Measurements from ENCODE around the gene FCGR2B.
A peak's percentile ranks its signal among the peaks of the same experiment; 100 is the strongest.
"Not testable (repeated sequence)": the region's sequence is repeated elsewhere in the genome, so short reads cannot be mapped to it uniquely, and the experiment has no call there.

FCGR2B gene

DNA sequence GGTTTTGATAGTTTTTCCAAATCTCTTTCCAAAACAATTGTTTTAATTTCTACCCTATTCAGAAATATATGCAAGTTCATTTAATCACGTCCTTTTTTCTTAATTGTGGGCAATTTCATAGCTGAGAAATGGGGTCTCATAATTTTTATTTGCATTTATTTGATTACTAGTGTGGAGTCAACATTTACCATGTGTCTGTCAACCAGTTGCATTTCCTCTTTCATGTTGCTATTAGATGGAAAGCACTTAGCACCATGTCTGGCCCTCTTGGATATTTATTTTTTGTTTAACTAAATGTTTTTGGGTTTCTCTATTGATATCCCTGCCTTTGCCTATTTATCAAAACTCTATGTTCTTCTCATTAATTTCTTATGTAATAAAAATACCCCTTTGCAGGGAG is 18.1 kb upstream of the FCGR2B start:
- DNase-seq (ENCODE audit: low read depth, low spot score), result not testable (repeated sequence)

DNA sequence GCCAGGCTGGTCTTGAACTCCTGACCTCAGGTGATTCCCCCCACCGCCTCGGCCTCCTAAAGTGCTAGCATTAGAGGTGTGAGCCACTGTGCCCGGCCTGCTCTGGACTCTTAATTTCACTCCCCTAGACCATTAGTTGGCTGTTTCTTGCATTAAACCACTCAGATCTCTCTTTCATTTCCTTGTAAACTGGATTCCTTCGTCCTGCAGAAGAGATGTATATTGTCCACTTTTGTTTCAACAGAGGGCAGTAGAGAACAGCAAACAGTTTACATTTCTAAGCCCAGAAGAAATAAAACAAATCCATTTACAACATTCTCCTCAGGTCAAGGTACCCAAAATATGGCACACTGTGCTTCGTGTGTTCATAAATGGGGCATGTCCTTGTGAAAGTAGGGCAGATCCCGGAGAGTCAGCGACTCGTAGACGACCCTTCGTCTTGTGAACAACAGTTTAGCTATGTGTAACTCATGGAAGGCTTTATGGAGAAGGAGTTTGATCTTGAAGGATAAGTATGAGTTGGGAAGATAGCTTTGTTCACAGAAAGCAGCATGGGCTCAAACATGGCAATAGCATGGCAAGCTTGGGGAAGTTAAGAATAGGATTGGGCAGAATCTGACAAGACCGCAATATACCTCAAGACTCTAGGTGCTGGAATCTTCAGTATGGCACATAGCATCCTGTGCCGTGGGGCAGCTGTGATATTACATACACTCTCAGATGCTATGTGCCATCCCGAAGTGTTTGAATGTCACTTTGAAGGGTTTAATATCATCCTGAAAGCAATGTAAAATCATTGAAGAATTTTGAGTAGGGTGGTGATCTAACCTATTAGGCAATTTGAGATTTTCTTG is 15.2 kb upstream of the FCGR2B start:
- H3K27ac ChIP-seq, result not testable (repeated sequence)
- DNase-seq (ENCODE audit: low read depth, low spot score), result peak; percentile 2

More for the DNA sequence above, 18.1 kb upstream of the FCGR2B start:
- H3K27ac ChIP-seq, result not testable (repeated sequence)

DNA sequence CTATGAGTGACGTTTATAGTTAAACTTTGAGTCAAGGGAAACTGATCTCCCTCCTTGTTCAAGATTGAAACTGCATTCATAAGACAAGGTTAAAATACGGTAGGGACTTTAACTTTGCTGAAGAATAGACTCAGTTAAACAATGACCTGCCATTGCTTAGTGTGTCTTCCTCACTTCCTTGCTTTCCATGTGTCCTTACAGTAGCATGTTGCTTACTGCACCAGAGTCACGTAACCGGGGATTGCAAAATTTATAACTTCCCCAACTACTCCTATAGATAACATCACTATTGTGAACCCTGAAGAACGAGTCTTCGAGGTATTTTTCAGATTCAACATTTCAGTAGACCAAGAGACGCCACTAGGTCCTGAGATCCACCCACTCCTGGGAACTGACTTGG is 9.4 kb upstream of the FCGR2B start:
- not testable (repeated sequence) for H3K27ac ChIP-seq; DNase-seq (ENCODE audit: low read depth, low spot score)

DNA sequence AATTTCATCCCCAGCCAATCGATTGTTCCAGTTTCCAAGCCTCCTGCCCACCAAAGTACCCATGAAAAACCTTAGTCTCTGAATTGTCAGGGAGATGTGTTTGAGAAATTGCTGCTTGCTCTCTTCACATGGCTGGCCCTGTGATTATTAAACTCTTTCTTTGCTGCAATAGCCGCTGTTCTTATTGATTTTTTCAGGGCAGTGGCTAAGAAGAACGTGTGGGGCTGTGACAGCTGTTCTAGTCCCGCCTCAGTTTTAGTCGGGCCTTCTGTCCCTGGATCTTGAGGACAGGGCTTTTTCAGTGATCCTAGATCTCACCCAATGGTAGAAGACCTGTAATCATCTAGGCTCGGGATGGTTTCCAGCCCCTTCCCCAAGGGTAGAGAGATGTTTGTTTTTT is 9.0 kb upstream of the FCGR2B start:
- not testable (repeated sequence) for H3K27ac ChIP-seq; DNase-seq (ENCODE audit: low read depth, low spot score)

GRCh38 chr1:161658524-161658923 is 4.4 kb upstream of the FCGR2B start:
- H3K27ac ChIP-seq; DNase-seq (ENCODE audit: low read depth, low spot score): not testable (repeated sequence)

DNA sequence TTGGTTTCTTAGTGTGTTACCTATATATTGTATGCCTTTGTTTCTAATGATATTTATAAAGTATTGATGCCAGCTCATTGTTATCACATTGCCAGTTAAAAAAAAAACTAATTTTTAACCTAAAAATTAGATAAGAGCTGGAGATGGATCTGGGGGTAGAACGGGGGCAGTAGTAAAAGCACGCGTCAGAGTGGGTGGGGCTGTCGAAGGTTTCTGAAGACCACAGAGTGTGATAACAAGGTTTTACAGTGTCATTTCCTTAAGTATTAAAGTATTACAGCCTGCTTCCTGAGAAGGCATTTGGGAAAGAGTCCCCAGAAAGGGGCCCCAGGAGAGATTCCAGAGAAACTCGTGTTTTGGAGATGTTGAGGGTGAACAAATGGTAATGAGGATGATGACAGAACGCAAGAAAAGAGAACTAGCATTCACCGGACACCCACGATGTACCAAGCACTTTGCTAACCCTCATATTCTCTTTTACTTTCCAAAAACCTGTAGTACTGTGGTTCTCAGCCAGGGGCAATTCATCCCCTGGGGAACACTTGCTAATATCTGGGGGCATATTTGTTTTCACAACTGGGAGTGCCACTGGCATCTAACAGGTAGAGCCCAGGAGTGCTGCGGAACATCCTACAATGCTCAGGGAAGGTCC is 1.2 kb upstream of the FCGR2B start:
- H3K27ac ChIP-seq; DNase-seq (ENCODE audit: low read depth, low spot score): not testable (repeated sequence)

DNA sequence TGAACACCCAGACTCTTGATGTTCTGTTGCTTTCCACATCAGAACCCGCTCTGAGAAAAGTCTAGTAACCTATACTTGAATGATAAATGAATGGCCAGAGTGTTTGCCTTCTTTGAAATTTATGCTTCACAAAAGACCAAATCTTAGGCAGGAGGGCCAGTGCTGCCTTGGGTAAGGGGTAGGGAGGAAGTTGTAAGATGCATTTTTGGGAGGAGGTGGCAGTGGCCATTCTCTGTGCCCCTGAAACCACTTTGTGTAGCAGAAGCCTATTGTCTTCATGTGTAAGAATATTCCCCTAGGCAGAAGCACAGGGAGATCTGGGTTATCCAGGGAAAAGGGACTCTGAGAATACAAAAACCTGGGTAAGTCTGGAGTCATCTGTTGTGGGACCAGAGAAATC is 626 bp downstream of the FCGR2B start:
- DNase-seq (ENCODE audit: low read depth, low spot score); H3K27ac ChIP-seq: not testable (repeated sequence)

DNA sequence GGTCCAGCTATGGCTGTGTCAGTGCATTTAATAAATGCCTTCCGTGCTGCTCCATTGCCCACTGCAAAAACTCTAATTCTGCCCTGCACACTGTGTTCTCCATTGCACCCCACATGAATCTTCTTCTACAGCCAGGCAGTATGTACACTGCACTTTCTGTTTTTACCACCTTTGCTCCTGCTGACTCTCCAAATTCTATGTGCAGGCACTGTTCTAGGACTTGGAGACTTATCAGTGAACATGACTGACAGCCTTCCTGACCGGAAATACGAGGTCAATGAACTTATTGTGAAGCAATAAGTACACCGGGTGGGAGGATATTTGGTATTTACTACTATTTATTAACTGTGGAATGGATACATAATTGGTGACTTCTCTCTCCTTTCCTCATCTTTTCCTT is 1.7 kb downstream of the FCGR2B start:
- DNase-seq (ENCODE audit: low read depth, low spot score); H3K27ac ChIP-seq: not testable (repeated sequence)

DNA sequence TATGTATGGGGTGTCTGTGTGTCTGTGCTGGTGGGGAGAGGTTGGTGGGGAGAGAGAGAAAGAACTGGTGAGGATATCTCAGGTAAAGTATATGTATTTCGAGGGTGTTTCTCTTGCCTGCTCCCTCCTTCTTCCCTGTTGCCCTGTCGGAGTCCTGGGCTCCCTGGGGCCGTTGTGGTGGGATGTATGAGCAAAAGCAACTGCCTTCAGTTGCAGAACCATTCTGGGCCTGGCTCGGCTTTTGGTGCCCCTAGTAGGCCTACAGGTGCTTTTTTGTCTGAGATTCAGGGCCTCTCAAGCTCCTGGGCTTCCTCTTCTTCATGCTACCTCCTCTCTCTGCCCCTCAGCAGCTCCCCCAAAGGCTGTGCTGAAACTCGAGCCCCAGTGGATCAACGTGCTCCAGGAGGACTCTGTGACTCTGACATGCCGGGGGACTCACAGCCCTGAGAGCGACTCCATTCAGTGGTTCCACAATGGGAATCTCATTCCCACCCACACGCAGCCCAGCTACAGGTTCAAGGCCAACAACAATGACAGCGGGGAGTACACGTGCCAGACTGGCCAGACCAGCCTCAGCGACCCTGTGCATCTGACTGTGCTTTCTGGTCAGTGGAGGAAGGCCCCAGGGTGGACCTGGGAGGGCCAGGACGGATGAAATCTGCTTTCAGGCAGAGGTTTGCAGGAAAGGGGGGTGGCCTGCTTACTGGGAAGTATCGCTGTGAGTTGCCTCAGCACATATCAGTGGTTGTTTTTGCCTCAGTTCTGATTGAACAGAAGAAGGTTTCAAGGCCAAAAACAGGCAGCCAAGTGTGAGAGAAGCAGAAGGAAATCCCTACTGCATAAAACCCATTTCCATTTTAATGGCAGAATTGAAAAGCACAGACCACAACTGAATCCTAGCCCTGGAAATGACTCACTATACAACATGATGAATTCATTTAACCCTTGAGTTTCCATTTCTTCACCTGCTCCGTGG is 8.4 kb downstream of the FCGR2B start:
- not testable (repeated sequence) for DNase-seq (ENCODE audit: low read depth, low spot score); H3K27ac ChIP-seq

DNA sequence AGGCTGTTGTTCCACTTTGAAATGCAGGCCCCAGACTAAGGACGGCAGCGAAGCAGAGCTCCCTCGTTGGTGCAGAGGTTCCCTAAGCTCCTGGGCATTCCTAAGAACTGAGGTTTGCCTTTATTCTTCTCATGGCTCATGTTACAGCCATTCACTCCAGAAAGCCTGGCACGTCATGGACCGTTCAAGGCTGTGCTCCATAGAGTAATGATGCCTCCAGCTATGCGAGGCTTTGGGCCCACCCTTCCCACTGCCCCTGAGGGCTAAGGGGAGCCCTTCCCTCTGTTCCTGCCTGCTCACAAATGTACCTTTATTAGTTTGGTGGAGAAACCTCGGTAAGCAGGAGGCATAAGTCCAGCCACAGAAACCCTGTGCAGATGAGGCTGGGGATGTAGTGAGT is 10.5 kb downstream of the FCGR2B start:
- not testable (repeated sequence) for DNase-seq (ENCODE audit: low read depth, low spot score)

GRCh38 chr1:161674447-161674846 is 11.5 kb downstream of the FCGR2B start:
- H3K27ac ChIP-seq; DNase-seq (ENCODE audit: low read depth, low spot score): not testable (repeated sequence)

More for the DNA sequence above, 10.5 kb downstream of the FCGR2B start:
- H3K27ac ChIP-seq, result not testable (repeated sequence)

DNA sequence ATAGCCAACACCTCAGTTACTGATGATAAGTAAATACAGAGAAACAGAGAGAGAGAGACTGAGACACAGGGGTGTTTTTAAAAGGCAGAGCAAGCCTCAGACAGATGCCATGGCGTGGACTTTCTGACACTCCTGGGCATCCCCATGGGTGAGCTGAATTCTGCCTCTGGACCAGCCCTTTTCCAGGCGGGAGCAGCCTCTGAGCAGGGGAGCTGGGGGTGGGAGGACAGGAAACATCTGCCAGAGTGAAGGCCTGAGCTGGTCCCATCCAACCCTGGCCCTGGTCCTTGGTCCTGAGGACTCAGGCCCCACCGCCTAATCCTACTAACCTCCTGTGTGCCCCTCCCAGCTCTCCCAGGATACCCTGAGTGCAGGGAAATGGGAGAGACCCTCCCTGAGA is 12.0 kb downstream of the FCGR2B start:
- not testable (repeated sequence) for H3K27ac ChIP-seq; DNase-seq (ENCODE audit: low read depth, low spot score)

DNA sequence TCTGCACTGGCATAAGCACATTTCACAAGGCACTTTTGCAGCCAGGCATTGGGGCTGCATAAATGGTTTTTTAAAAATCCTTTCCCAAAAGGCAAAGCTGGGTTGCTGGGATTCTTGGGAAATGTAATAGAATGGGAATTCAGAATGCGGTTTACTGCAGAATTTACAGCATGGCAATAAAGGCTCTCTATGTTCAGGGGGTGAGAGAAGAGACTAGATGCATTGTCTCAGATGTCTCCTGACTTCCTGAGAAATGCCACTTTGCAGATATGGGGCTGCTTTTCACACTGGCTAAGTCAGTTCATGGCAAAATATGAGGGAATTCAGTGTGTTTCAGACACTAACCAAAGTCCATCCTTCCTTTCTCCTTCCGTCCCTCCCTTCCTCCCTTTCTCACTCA is 13.5 kb downstream of the FCGR2B start:
- no peak overlapping the region for H3K27ac ChIP-seq
- DNase-seq (ENCODE audit: low read depth, low spot score), result no peak

DNA sequence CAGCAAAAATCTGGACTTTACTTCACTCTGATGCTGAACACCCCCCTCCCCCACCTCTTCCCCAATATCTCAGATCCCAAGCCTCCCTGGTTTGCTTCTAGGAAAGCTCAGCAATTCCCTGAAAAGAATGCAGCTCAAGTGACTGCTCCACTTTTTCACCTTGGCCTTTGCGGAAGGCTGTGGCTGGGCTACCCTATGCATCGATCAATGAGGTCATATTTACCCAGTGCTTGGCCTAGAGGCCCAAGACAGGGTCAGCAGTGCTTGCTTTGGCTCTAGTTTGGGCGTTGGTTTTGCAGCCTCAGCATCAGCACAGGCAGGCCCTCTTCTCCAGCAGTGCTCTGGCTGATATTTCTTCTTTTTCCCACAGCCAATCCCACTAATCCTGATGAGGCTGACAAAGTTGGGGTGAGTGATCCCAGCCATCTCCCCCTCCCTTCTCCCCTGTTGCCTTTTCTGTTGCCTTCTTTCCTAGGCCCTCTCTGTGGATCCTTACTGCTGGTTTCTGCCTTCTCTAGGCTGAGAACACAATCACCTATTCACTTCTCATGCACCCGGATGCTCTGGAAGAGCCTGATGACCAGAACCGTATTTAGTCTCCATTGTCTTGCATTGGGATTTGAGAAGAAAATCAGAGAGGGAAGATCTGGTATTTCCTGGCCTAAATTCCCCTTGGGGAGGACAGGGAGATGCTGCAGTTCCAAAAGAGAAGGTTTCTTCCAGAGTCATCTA is 14.2 kb downstream of the FCGR2B start:
- H3K27ac ChIP-seq, result no peak overlapping the region
- DNase-seq (ENCODE audit: low read depth, low spot score), result no peak

DNA sequence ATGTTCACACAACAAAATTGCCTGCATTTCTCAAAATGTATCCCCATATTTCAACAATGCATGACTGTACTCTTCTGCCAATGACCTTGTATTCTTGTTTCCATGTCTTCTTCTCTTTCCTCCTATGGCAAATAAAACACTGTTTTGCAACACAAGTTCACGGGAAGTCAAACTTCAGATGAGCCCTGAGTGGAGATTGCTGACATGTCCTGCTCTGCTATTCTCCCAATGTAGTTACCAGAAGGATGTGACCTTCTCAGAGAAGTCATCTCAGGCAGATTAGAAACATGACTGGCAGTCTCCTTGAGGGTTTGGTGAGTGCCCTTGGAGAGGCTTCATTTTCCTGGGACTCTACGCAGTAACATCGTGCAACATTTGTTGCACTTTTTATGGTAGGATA is 15.6 kb downstream of the FCGR2B start:
- DNase-seq (ENCODE audit: low read depth, low spot score), result no peak
- no peak overlapping the region for H3K27ac ChIP-seq

GRCh38 chr1:161681879-161682278 is 18.9 kb downstream of the FCGR2B start:
- H3K27ac ChIP-seq, result no peak overlapping the region

DNA sequence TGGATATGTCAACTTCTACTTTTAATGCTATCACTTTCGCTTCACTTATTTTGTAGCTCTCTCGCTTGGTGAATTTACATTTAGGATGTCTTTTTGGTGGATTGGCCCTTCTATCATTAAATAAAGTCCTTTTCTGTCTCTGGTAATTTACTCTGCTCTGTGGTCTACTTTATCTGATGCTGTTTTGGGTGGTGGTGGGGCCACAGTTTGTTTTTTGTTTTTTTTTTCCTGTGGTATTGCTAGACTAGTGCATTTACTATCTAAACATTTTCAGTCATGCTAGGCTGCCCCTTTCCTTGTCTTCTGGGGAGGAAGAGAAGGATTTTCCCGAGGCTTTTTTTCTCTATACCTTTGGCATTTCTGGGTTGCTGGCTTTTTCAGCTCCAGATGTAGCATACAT is 26.0 kb downstream of the FCGR2B start:
- H3K27ac ChIP-seq, result no peak overlapping the region
- DNase-seq (ENCODE audit: low read depth, low spot score), result no peak

More at GRCh38 chr1:161681879-161682278, 18.9 kb downstream of the FCGR2B start:
- no peak for DNase-seq (ENCODE audit: low read depth, low spot score)

GRCh38 chr1:161691846-161692245 is 28.9 kb downstream of the FCGR2B start:
- no peak overlapping the region for H3K27ac ChIP-seq

GRCh38 chr1:161693020-161693712 is 30.2 kb downstream of the FCGR2B start:
- not testable (repeated sequence) for H3K27ac ChIP-seq; DNase-seq (ENCODE audit: low read depth, low spot score)

More at GRCh38 chr1:161691846-161692245, 28.9 kb downstream of the FCGR2B start:
- DNase-seq (ENCODE audit: low read depth, low spot score), result no peak
